AG09319 (cell line): ENCODE results near the gene MUC5AC.

Experiments used
- DNase-seq: peaks from one replicate; pipeline ENCODE4 v3.0.0-alpha.2; 2010; ENCODE audit warnings: low read depth; ENCODE audit errors: extremely low read depth
- CTCF ChIP-seq: IDR thresholded peaks from 2 replicates; pipeline ENCODE4 v1.5.1; 2011; ENCODE audit warnings: low read depth, mild to moderate bottlenecking, inconsistent platforms, low read length, moderate library complexity

Gene MUC5AC

DNA sequence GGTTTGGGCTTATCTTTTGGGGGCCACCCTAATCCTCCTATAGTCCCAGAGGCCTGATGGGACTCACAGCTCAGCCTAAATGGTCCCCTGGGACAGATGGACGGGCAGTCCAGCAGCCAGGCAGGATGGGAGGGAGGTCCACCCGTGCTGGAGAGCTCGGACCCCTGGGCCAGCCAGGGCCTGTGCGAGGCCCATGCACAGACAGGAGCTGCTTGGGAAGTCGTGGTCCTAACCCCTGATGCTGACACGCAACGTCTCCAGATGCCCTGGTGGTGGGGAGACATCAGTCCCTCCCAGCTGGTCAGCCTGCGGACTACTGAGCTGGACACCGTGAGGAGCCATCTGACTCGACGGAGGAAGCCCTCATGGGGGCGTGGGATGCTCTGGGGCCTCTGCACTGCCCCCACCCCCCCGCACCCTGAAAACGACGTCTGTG, 31.2 kb upstream of the MUC5AC start:
- DNase-seq = no peak
- no peak for TF ChIP-seq CTCF

GRCh38 chr11:1126935-1127663, 30.7 kb upstream of the MUC5AC start:
- TF ChIP-seq CTCF = no peak
- no peak for DNase-seq

DNA sequence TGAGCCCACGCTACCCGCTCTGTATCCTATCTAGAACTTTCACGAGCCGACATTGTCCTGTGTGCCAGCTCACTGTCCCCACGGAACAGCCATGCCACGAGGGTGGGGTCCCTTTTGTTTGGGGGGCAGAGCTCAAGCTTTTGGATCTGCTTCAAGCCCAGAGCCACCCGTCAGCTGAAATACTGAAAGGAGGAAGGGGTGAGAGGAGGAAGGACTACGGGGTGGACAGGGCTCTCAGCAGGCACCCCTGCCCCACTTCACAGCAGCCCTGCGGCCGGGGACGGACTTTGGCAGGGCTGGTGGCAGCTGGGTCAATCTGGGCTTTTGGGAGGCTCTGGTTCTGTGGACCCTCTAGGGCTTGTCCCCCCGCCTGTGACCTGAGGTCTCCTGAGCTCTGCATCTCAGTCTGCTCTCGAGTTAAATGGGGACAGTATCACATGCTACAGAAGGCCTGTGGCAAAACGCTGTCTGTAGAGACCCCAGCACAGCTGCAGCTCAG, 30.0 kb upstream of the MUC5AC start:
- TF ChIP-seq CTCF = no peak
- DNase-seq = no peak

GRCh38 chr11:1128311-1129142, 29.2 kb upstream of the MUC5AC start:
- TF ChIP-seq CTCF = no peak
- no peak for DNase-seq

GRCh38 chr11:1129143-1129610, 28.6 kb upstream of the MUC5AC start:
- TF ChIP-seq CTCF = no peak
- no peak for DNase-seq

GRCh38 chr11:1129611-1130160, 28.1 kb upstream of the MUC5AC start:
- TF ChIP-seq CTCF = no peak
- no peak for DNase-seq
